ENCODE data around the gene GPR162.

- no peak for TF ChIP-seq EZH2 (IDR thresholded peaks at IDR 0.05; ENCODE audit: borderline replicate concordance, low read length)
- no peak for TF ChIP-seq CTCF (IDR thresholded peaks at IDR 0.05; ENCODE audit: low read length)
These were observed 15.2 kb downstream of the GPR162 start for GRCh38 chr12:6836851-6837250.

All from OCI-LY1 (cell line).